ENCODE measurements around the gene TYSND1.
"Not testable (repeated sequence)": the region's sequence is repeated elsewhere in the genome, so short reads cannot be mapped to it uniquely, and the experiment has no call there.

TYSND1 gene

DNA sequence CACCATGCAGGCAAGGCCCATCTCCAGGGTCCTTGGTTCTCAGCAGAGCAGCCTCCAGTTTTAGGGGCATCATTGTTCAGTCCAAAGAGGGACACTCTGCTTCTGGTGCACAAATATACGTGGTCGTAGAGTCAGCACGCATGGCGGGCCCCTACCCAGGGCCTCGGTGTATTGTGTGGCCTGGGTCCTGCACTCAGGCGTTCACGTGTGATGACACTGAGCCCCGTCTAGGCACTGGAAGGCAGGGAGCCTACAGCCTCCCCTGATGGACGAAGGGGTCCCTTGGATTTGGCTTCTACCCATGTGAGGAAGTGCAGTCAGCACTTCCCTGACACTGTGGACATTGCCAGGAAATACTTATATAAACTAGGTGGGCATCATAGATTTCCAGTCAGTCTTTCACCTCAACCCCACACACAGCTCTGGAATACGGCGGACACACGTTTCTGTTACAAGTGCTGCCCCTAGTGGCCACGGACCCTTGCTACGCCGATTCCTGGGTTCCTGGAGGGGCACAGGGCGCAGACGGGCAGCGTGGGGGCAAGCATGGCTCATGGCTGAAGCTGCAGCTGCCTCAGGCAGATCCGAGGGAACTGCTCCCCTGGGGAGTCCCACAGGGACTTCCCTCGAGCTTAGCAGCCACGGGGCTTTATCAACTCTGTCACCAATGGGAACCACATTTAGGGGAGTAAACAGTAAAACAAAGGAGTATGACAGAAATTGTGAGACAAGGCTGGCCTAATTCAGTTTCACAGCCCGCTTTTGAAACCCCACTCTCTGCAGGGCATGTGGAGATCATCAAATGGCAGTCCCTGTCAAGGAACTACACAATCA is 39.3 kb downstream of the TYSND1 start:
- DNase-seq: no peak

DNA sequence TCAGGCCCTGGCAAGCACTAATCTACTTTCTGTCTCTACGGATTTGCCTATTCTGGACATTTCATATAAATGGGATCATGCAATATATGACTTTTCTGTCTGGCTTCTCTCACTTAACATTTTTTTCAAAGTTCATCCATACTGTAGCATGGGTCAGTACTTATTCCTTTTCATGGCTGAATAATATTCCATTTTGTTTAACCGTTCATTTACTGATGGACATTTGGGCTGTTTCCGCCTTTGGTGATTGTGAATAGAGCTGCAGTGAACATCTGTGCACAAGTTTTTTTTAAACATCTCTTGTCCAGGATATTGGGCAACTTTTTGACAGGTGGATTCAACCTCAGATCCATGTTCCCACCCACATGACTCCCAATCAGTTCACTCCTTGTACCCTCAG is 44.8 kb downstream of the TYSND1 start:
- DNase-seq: no peak

DNA sequence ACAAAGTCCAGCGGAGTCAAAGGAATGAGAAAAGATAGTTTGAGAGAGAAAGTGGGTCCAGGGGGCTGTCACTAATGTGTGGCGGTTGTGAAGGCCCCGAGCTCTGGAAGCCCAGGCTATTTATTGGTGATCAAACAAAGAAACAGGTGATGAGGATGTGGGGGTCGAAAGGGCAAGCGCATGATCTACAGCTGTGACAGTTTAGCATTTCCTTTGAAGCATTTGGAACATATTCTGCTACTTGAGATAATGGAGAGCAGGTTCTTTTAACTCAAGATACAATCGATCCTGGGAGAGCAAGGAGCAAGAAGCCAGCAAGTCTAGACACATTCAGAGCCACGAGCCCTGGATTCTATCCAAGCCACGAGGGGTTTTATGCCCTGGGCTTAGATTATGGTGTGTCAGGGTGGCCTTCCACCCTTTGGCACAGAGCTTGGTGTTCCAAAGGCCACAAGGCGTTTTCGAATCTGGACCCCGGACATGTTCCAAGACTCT is 45.4 kb downstream of the TYSND1 start:
- not testable (repeated sequence) for DNase-seq

DNA sequence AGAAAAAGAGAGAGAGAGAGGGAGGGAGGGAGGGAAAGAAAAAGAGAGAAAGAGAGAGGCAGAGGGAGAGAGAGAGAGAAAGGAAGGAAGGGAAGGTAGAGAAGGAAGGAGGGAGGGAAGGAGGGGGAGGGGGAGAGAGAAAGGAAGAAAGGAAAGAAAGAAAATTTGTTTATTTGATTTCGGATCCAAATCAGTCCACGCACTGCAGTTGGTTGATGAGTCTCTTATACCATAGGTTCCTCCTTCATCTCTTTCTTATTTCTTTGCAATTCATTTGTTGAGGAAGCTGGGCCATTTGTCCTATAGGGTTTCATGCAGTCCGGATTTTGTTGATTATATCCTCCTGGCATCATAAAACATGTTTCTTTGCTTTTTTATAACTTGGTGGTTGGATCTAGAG is 48.2 kb downstream of the TYSND1 start:
- no peak for DNase-seq

DNA sequence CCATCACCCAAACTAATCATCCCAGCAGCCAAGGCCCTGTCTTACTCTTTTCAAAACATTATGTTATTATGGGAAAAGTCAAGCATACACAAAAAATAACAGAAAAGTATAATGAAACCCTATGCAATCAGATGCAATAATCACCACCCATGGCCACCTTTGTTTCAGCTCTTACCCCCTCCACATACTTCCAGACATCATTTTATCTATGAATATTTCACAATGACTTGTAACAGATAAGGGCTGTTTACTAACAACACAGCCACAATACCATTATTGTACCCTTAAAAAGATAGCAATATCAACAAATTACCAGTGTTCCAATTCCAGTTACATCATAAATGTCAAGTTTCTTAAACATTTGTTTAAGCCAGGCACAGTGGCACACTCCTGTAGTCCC is 49.0 kb downstream of the TYSND1 start:
- DNase-seq: no peak

DNA sequence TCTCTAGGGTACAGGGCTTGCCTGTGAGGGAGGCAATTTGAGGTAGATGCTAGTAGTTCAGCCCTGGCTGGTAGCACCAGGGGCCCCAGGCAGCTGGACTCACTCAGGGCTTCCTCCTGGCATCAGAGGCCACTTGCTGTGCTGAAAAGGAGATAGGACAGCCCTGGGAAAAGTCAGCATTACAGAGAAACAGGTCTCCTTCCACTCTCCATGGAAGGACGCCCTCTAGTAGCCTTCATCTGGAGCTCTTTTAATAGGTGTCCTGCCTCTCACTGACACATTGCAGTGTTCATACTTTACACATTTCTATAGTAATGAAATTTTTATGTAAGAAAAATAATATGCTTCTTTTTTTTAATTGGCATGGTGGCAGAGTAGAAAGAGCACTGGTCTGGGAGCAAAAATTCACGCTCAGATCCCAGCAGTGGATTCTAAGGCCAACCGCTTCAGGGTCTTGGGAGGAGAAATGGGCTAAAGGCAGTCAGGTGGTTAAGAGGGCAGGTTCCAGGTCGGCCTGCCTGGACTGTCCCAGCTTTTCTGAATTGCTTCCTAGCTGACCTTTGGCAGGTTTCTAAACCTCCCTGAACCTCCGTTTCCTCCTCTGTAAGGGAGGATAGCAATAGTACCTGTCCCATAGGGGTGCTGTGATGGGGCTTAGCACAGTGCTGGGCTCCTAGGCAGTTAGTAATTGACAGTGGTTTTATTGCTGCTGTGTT is 49.6 kb downstream of the TYSND1 start:
- no peak for DNase-seq

DNA sequence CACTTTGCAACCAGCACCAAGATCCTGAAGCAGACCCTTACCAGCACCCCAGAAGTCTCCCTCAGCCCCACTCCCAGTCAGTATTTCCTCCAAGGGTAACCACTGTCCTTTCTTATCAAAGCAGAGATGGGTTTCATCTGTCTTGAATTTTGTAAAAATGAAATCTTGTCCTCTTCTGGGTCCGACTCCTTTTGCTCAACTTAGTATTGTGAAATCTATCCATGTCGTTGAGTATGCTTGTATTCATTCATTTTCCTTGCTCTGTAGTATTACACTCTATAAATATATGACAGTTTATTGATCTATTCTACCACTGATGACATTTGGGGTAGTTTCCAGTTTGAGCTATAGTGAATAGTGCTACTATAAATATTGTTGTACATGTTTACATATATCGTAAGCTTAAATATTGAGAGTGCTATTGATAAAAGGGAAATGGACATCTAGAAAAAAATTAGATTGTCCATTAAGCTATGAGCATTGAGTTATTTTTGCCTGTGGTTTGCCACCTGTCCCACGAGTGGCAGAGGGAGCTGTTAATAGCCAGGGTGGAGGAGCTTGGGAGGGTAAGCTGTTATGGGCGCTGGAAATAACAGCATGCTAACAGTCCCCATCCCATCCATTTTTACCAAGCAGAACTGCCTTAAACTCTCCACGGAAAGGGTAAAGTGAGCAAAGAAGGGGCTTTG is 50.3 kb downstream of the TYSND1 start:
- no peak for DNase-seq

DNA sequence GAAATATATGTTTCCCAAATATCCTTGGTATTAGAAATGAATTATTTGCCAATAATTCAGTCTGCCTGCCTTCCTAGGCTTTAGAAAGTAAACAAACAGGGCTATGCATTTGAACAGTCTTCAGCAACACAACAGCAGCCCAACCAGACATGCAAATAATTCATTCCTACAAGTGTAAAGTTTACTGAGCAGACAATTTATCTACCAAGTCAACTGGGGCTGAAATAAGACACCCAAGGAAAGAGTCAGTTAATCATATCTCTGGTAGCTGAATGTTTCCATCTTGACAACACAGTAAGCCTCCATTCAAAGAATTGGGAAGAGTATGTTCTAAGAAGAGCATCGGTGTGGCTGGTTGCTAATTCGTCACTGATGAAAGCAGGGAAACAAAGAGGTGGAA is 52.2 kb downstream of the TYSND1 start:
- no peak for DNase-seq

DNA sequence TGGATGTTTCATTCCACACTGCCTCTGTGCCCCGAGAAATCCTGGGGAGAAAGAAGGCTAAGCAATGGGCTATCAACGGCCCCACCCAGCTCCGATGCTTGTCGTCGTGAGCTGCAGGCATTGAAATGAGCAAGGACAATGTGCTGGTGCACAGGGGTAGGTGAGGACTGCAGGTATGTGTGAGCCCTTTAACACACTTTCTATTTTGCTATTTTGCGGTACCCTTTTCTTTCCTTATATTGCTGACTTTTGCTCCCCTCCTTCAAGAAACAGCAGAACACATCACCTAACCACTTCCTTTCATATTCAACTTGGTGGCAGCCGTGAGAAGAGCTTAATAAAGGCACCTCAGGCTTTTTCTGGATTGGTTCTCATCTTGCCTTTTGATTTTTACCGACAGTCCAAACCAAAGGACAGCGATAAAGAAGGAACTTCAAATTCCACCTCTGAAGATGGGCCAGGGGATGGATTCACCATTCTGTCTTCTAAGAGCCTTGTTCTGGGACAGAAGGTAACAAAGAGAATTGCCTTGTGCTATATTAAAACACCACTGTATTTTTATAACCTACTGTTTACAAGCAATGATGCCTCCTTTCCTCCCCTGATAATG is 53.1 kb downstream of the TYSND1 start:
- no peak for DNase-seq

DNA sequence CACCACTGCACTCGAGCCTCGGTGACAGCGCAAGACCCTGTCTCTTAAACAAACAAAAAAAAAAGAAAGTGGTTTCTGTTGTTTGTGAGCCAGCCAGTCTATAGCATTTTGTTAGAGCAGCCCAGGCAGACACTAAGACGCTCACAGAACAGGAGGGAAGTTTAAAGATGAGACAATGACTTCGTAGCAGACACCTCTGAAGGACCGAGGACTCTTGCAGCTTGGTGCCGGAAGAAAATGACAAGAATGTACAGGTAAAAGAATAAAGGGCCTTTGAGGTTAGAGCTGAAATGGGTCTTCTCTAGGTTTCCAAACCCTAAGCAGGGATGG is 54.1 kb downstream of the TYSND1 start:
- DNase-seq: no peak

DNA sequence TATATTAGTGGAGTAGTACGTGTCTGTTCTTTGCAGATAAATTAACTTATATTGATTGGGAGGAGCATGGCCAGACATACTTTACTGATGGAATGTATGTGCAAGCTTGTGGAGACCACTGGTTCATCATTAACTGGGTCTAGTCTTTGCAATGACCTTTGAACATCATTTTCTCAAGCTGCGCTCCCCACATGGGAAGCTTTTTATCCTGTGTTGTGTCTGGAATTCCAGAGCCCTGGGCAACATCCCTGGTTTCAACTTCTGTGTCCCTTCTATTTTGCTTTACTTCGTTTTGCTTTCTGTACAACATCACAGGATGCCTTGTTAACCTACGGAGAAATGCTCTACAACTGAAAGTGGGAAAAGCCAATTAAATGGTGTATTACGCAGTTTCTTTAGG is 55.5 kb downstream of the TYSND1 start:
- no peak for DNase-seq

DNA sequence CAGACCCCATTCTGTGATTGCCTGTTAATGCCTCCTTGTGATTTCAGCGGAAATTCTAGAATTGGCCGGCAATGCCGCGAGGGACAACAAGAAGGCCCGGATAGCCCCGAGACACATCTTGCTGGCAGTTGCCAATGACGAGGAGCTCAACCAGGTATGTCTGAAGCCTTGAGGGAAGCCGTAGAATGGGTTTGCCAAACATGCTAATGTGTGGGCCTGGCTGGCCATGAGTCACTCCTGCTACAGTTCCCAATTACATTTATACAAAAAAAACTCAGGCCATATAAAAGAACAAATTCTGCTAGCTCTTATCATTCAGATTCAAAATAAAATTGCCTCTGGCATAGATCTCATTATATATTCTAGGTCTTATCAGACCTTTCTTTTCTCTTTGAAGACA is 56.5 kb downstream of the TYSND1 start:
- DNase-seq: no peak

DNA sequence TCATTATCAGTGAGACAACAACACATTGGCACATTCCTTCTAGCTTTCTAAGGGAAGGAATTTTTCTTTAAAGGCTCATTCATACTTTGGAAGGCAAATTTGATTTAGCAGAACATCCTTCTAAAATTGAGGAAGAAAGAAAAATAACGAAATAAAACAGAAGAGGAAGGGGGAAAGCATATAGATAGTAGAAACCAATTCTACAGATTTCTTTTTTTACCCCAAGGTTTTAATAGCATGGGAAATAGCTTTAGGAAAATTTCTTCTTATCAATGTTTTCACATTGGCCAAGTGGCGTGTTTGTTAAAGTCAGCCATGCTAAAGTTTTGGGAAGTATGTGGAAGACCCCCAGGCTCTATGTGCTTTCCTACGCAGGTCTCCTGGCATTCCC is 58.2 kb downstream of the TYSND1 start:
- DNase-seq: no peak
